SK-N-SH (cell line): ENCODE results near the gene ZFP92.

Experiments used
- CTCF ChIP-seq: fragments of 200-600 bp; sonication (generic); IDR thresholded peaks from 2 replicates; pipeline ENCODE4 v1.6.1; 2017; ENCODE audit warnings: antibody characterized with exemption, mild to moderate bottlenecking, moderate library complexity
- EP300 ChIP-seq, 2 experiments: IDR thresholded peaks; 2 replicates each; pipeline versions ENCODE4 v1.4.0 to v1.6.1; 2012; ENCODE audit warnings: borderline replicate concordance in 1 of 2, low read depth in 1 of 2, low read length in 1 of 2
- POLR2AphosphoS5 ChIP-seq: IDR thresholded peaks from 2 replicates; pipeline ENCODE4 v1.6.1; 2012; ENCODE audit warnings: low read depth, low read length
- TEAD4 ChIP-seq: IDR thresholded peaks from 2 replicates; pipeline ENCODE4 v1.4.0; 2012; ENCODE audit warnings: mild to moderate bottlenecking, borderline replicate concordance; ENCODE audit not compliant: insufficient read depth
- YY1 ChIP-seq: IDR thresholded peaks from 2 replicates; pipeline ENCODE4 v1.4.0; 2012; ENCODE audit warnings: low read depth, mild to moderate bottlenecking

GRCh38 chrX:153450114-153450948 lies 39.1 kb downstream of the ZFP92 start:
- TF ChIP-seq YY1 (no peak), CTCF (no peak), POLR2AphosphoS5 (no peak), EP300 (IDR thresholded peaks at IDR 0.05; ENCODE audit: borderline replicate concordance in 1 of 2, low read depth in 1 of 2, low read length in 1 of 2) (no peak), TEAD4 (no peak)
